Neural crest cell (in vitro differentiated cells): Measurements from ENCODE around the gene PLA2G12A. TPM values are rescaled to one million over a fixed set of nuclear protein-coding genes. Genes with fewer than 3 reads are reported as not detected.

Experiments used
- DNase-seq: peaks from one replicate; pipeline ENCODE4 v3.0.0; 2021; ENCODE audit warnings: low read depth, mixed read lengths, low spot score
- H3K27ac Mint-ChIP-seq: one replicate; pipeline ENCODE4 v1.8.0; 2021; ENCODE audit warnings: mild to moderate bottlenecking, mixed read lengths; ENCODE audit not compliant: unreplicated experiment
- H3K27me3 Mint-ChIP-seq: 2 replicates; pipeline ENCODE4 v1.8.0; 2021; ENCODE audit warnings: low read depth, mild to moderate bottlenecking, mixed read lengths
- H3K36me3 Mint-ChIP-seq: 2 replicates; pipeline ENCODE4 v1.8.0; 2021; ENCODE audit warnings: low read depth, mild to moderate bottlenecking, mixed read lengths
- H3K4me1 Mint-ChIP-seq: 2 replicates; pipeline ENCODE4 v1.8.0; 2021; ENCODE audit warnings: mixed read lengths
- H3K4me3 Mint-ChIP-seq: one replicate; pipeline ENCODE4 v1.8.0; 2021; ENCODE audit warnings: mild to moderate bottlenecking, mixed read lengths
- H3K9me3 Mint-ChIP-seq: 2 replicates; pipeline ENCODE4 v1.8.0; 2021; ENCODE audit warnings: mixed read lengths
- total RNA-seq: library from RNA; stranded (reverse); gene quantifications from 2 replicates; pipeline ENCODE4 v1.2.1, GENCODE V29; 2021
- TF ChIP-seq, protein P1 (sequence below): fragments of 200-600 bp; sonication (generic); conservative IDR thresholded peaks from 2 replicates; pipeline ENCODE4 v1.5.0; 2021; ENCODE audit warnings: antibody characterized with exemption, mild to moderate bottlenecking

PLA2G12A gene
- total RNA-seq, 1 donor from 2014 or later = 13.5 TPM

DNA sequence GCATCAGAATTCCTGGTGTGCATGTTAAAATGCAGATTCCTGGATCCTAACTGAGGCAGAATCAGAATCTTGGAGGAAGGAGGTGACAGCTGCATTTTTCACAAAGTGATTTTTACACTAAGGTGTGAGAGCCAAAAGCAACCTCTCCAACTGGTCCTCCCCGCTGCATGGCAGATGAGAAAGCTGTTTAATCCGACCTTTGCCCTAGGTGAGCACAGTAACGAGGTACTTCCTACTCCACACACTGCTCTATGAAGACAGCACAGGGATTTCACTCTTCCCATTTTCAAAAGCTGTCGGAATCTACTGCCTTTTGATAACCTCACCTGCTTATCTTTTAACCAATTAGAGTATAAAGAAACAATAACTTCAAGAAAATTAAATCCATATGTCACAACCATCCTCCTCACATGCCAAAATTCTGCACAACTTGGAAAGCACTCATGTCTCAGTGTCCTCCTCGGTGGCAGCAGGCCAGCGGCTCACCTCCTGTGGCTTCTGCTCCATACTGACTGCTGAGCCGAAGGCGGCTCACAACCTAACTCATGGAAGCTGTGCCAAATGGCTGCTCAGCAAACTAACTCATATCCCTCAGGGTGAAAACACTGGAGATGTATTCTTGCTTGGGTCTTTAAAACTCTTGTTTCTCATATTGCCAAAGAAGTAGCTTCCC is 30.2 kb downstream of the PLA2G12A start:
- no peaks in the 10 kb centered on the region for H3K9me3 Mint-ChIP-seq

DNA sequence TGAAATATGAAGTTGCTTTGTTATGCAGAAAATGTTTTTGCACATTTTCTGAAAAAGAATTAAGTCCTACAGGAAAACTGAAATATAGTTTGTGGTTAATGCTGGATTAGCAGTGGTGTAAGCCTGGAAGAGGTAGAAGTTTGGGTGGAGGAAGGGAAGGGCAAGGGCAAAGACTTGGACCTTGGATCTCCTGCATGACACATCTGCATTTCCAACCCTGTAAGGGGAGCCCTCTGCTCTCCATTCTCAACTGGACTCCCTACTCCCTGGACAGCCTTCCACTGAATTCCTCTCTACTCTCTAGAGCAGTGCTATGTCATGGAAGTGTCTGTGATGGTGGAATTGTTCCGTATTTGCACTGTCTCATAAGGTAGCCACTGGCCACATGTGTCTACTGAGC is 31.2 kb downstream of the PLA2G12A start:
- H3K27ac Mint-ChIP-seq = no peak overlapping the region
- H3K9me3 Mint-ChIP-seq = no peaks in the 10 kb centered on the region
- H3K4me3 Mint-ChIP-seq = no peak overlapping the region
- TF ChIP-seq, protein P1, sequence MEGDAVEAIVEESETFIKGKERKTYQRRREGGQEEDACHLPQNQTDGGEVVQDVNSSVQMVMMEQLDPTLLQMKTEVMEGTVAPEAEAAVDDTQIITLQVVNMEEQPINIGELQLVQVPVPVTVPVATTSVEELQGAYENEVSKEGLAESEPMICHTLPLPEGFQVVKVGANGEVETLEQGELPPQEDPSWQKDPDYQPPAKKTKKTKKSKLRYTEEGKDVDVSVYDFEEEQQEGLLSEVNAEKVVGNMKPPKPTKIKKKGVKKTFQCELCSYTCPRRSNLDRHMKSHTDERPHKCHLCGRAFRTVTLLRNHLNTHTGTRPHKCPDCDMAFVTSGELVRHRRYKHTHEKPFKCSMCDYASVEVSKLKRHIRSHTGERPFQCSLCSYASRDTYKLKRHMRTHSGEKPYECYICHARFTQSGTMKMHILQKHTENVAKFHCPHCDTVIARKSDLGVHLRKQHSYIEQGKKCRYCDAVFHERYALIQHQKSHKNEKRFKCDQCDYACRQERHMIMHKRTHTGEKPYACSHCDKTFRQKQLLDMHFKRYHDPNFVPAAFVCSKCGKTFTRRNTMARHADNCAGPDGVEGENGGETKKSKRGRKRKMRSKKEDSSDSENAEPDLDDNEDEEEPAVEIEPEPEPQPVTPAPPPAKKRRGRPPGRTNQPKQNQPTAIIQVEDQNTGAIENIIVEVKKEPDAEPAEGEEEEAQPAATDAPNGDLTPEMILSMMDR = no peak
- no peak for DNase-seq
- H3K36me3 Mint-ChIP-seq = peaks cover 25% of the 10 kb centered on the region
- peaks cover 16% of the 10 kb centered on the region for H3K4me1 Mint-ChIP-seq
- no peaks in the 10 kb centered on the region for H3K27me3 Mint-ChIP-seq

More for the DNA sequence above, 30.2 kb downstream of the PLA2G12A start:
- TF ChIP-seq, protein P1 = no peak
- peak overlapping the region; percentile 10 for H3K4me3 Mint-ChIP-seq
- H3K4me1 Mint-ChIP-seq = peaks cover 21% of the 10 kb centered on the region
- H3K27me3 Mint-ChIP-seq = no peaks in the 10 kb centered on the region
- no peak for DNase-seq
- H3K27ac Mint-ChIP-seq = no peak overlapping the region
- peaks cover 21% of the 10 kb centered on the region for H3K36me3 Mint-ChIP-seq

DNA sequence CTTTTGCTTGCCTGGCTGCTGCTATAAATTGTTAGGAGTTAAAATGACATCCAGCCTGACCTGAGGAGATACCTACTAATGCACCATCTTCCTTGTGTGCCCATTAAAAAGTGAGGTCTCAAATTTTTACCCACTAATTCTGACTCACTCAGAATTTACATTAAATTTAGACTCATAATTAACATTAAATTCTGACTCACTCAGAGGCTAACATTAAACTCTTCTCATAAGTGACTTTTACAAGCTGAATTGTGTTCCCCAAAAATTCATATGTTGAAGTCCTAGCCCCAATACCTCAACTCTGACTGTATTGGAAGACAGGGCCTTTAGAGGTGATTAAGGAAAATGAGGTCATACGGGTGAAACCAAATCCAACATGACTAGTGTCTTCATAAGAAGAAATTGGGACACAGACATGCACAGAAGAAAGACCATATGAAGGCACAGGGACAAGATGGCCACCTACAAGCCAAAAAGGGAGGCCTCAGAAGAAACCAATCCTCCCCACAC is 38.4 kb downstream of the PLA2G12A start:
- Mint-ChIP-seq H3K4me1 (no peaks in the 10 kb centered on the region), H3K9me3 (no peaks in the 10 kb centered on the region), H3K36me3 (peaks cover 26% of the 10 kb centered on the region), H3K27ac (no peak overlapping the region), H3K4me3 (no peak overlapping the region), H3K27me3 (no peaks in the 10 kb centered on the region)
- TF ChIP-seq, protein P1 = no peak
- DNase-seq = no peak

DNA sequence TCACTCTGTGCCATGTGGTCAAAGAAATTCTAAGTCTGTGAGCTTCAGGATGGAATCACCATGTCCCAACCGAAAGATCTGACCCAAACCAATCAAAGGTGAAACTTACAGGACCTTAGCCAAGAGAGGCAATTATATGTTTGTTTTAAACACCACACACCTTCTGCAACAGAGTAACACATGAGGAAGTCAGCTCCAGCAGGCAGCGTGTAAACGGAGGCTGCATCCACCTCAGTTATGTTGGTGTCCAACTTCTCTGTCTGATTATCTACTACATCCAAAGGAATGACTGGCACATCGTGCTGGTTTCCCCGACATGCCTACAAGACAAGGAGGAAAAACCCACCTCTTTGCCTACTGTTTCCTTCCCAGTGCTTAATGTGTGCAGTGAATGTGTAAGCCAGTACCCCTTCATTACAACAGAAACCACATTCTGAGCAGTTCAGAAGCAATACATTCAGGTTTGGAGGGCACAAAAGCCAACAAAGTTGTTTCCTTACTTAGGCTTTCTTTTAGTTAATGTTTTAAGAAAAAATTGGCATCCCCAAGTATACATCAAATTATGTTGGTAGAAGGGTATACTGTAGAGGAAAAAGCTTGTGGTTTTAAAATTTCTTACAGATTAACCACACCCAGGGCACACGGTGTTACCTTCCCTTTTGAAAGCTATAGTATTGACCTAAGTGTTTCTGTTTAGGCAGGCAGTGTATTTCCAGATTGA is 39.0 kb downstream of the PLA2G12A start:
- H3K36me3 Mint-ChIP-seq = peaks cover 24% of the 10 kb centered on the region
- H3K27ac Mint-ChIP-seq = no peak overlapping the region
- DNase-seq = no peak
- H3K9me3 Mint-ChIP-seq = no peaks in the 10 kb centered on the region
- TF ChIP-seq, protein P1 = no peak
- no peaks in the 10 kb centered on the region for H3K4me1 Mint-ChIP-seq
- no peaks in the 10 kb centered on the region for H3K27me3 Mint-ChIP-seq
- H3K4me3 Mint-ChIP-seq = no peak overlapping the region

DNA sequence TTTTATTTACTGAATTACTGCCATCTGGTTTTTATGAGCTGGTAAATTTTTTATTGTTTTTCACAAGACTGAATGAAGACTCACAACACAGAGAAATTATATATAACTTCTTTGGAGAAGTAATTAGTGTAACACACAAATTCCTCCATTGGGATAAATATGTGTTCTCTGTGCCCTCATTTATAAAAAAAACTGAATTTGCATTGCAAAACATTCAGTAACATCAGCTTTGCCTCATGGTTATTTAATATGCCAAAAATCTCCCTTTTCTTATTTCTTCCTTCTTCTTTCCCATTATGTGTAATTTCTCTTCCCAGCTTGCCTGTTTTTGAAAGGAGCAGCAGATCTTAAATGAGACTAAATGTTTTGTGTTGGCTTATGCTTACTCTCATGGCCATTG is 45.1 kb downstream of the PLA2G12A start:
- Mint-ChIP-seq H3K36me3 (peaks cover 29% of the 10 kb centered on the region), H3K9me3 (peaks cover 3% of the 10 kb centered on the region), H3K4me1 (no peaks in the 10 kb centered on the region), H3K4me3 (no peak overlapping the region), H3K27ac (no peak overlapping the region), H3K27me3 (no peaks in the 10 kb centered on the region)
- no peak for DNase-seq
- TF ChIP-seq, protein P1 = no peak
